B cell (primary cell): Measurements from ENCODE around the gene TBC1D22A.

Experiments used
- EZH2 ChIP-seq: IDR thresholded peaks from 2 replicates; pipeline ENCODE4 v1.6.1; 2012; ENCODE audit warnings: borderline replicate concordance, low read depth, mild to moderate bottlenecking, moderate library complexity, low read length; ENCODE audit not compliant: insufficient read depth, poor library complexity, severe bottlenecking
- TF ChIP-seq, protein P1 (sequence below): fragments of 200-600 bp; IDR thresholded peaks from one replicate; pipeline ENCODE4 v1.8.0; 2022; ENCODE audit warnings: antibody characterized with exemption, mild to moderate bottlenecking

DNA sequence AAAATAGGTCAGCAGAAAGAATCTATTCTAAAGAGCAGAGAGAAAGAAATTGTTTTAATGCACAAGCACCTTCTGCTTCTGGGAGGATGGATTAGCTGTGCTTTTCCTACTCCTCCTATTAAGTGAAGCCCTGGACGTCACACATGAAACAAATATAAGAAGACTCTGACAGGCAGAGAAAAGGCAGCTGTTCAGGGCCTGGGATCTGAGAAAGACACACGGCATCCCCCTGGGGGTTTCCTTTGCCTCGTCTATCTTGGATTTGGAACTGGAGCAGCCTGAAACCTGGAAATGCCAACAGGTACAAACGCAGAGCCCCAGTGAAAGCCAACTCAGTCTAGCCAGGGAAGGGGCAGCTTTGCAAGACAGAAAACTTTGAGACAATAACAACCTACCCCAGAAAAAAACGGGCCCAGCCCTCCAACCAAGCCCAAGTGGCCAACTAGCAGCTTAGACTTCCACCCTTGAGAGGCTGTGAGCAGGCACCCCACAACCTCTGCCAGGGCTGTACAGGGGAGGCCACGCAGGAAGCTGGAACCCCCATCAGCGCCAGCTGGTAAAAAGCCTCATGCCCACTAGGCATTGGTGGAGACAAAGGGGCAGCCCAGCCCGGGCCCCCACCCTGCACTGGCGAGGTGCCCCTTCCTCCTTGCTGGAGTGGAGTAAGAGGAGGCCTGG lies 31.7 kb upstream of the TBC1D22A start:
- TF ChIP-seq, protein P1, sequence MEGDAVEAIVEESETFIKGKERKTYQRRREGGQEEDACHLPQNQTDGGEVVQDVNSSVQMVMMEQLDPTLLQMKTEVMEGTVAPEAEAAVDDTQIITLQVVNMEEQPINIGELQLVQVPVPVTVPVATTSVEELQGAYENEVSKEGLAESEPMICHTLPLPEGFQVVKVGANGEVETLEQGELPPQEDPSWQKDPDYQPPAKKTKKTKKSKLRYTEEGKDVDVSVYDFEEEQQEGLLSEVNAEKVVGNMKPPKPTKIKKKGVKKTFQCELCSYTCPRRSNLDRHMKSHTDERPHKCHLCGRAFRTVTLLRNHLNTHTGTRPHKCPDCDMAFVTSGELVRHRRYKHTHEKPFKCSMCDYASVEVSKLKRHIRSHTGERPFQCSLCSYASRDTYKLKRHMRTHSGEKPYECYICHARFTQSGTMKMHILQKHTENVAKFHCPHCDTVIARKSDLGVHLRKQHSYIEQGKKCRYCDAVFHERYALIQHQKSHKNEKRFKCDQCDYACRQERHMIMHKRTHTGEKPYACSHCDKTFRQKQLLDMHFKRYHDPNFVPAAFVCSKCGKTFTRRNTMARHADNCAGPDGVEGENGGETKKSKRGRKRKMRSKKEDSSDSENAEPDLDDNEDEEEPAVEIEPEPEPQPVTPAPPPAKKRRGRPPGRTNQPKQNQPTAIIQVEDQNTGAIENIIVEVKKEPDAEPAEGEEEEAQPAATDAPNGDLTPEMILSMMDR: no peak
- no peak for TF ChIP-seq EZH2
